Activated CD4-positive, alpha-beta T cell treated with anti-CD3 and anti-CD28 coated beads for 36 hours (primary cell): ENCODE results near the gene CD69. TPM values are rescaled to one million over a fixed set of nuclear protein-coding genes. Genes with fewer than 3 reads are reported as not detected.

Experiments used
- ATAC-seq: fragments of 200-7000 bp; cut with Tn5 transposase; one replicate; pipeline ENCODE4 v1.10.0; 2021; ENCODE audit warnings: mild to moderate bottlenecking, moderate library complexity
- CTCF ChIA-PET: fragments of 350-600 bp; sonication (Branson Sonifier 250); formaldehyde crosslinking; loops from one replicate; lab custom pipeline; 2021; ENCODE audit warnings: antibody characterized with exemption; lab: Charles Lee
- POLR2A ChIA-PET: fragments of 350-600 bp; sonication (Branson Sonifier 250); formaldehyde crosslinking; loops from one replicate; lab custom pipeline; 2021; ENCODE audit warnings: antibody characterized with exemption, inconsistent platforms; lab: Charles Lee
- DNase-seq: peaks from one replicate; pipeline ENCODE4 v3.0.0-alpha.2; 2020
- H3K27ac Mint-ChIP-seq: one replicate; pipeline ENCODE4 v1.8.0; 2021; ENCODE audit warnings: mixed read lengths
- H3K27me3 Mint-ChIP-seq: one replicate; pipeline ENCODE4 v1.8.0; 2021; ENCODE audit warnings: mixed read lengths
- H3K36me3 Mint-ChIP-seq: one replicate; pipeline ENCODE4 v1.8.0; 2021; ENCODE audit warnings: low read depth, mixed read lengths
- H3K4me1 Mint-ChIP-seq: one replicate; pipeline ENCODE4 v1.8.0; 2021; ENCODE audit warnings: mixed read lengths
- H3K4me3 Mint-ChIP-seq: one replicate; pipeline ENCODE4 v1.8.0; 2021; ENCODE audit warnings: mild to moderate bottlenecking, moderate library complexity, mixed read lengths
- H3K9me3 Mint-ChIP-seq: one replicate; pipeline ENCODE4 v1.8.0; 2021; ENCODE audit warnings: low read depth, mixed read lengths
- intact Hi-C, 2 experiments: fragments of 100-400 bp; cut with DNase I in 1 of 2; cut with micrococcal nuclease in 1 of 2; formaldehyde crosslinking; loops; one replicate each; pipeline versions ENCODE4 v1.14.2 to v1.15.1; 2022 to 2024; cut with DNase I, micrococcal nuclease
- total RNA-seq, 2 experiments: library from RNA; stranded (reverse); gene quantifications; one replicate each; pipeline ENCODE4 v1.2.3, GENCODE V29; 2021

Gene CD69
- total RNA-seq, 2 experiments from 2014 or later, result 97.9 to 127 TPM

- Mint-ChIP-seq H3K9me3 (no peaks in the 10 kb centered on the region), H3K27me3 (no peaks in the 10 kb centered on the region), H3K27ac (peak overlapping the region; percentile 92), H3K4me1 (peaks cover 58% of the 10 kb centered on the region), H3K36me3 (no peaks in the 10 kb centered on the region), H3K4me3 (peak overlapping the region; percentile 72)
- ChIA-PET POLR2A (interaction anchor here (1.1 to 6.2 kb wide), 2 partner anchors 38 to 125 kb away, joined by 9 to 191 read pairs; partner anchors contain the start of gene CD69), CTCF (interaction anchor here (0.9 to 10.7 kb wide), 9 partner anchors 15 to 148 kb away, joined by 3 to 804 read pairs (median 4); partner anchors contain the start of gene CD69)
- intact Hi-C loops, result loop anchor here (1.0 to 5.0 kb wide), 3 partner anchors 73 to 464 kb away; partner anchors contain the start of gene CLEC2B (in 1 of the 2)
- ATAC-seq, result peak; percentile 28
- DNase-seq, result no peak
Measured at GRCh38 chr12:9796346-9796745, 35.6 kb upstream of the CD69 start.

- peak overlapping the region; percentile 92 for H3K27ac Mint-ChIP-seq
- H3K4me3 Mint-ChIP-seq, result peak overlapping the region; percentile 72
- ChIA-PET CTCF (interaction anchor here (0.9 to 10.7 kb wide), 5 partner anchors 11 to 148 kb away, joined by 3 to 804 read pairs (median 4); partner anchors contain the start of gene CD69), POLR2A (interaction anchor here (1.2 to 6.2 kb wide), 3 partner anchors 28 to 44 kb away, joined by 3 to 191 read pairs (median 17); partner anchors contain the start of gene CD69)
- no peaks in the 10 kb centered on the region for H3K27me3 Mint-ChIP-seq
- H3K9me3 Mint-ChIP-seq, result no peaks in the 10 kb centered on the region
- peaks cover under 1% of the 10 kb centered on the region for H3K36me3 Mint-ChIP-seq
- DNase-seq (no peak), ATAC-seq (no peak)
- intact Hi-C loops, result loop anchor here (1.0 to 5.0 kb wide), 4 partner anchors 73 to 464 kb away; partner anchors contain the start of gene CLEC2B (in 1 of the 2)
- H3K4me1 Mint-ChIP-seq, result peaks cover 62% of the 10 kb centered on the region
Measured at GRCh38 chr12:9795945-9796344, 35.2 kb upstream of the CD69 start.

- DNase-seq, result no peak
- peak overlapping the region; percentile 92 for H3K27ac Mint-ChIP-seq
- POLR2A ChIA-PET, result interaction anchor here (0.7 to 6.2 kb wide), 12 partner anchors 12 to 147 kb away, joined by 3 to 191 read pairs (median 4); partner anchors contain the start of genes CD69 and CLEC2D
- H3K4me1 Mint-ChIP-seq, result peaks cover 66% of the 10 kb centered on the region
- H3K4me3 Mint-ChIP-seq, result peak overlapping the region; percentile 72
- ATAC-seq, result peak; percentile 54
- H3K27me3 Mint-ChIP-seq, result no peaks in the 10 kb centered on the region
- intact Hi-C loops, result loop anchor here (1.0 to 5.0 kb wide), 9 partner anchors 33 to 549 kb away; partner anchors contain the start of genes CLEC2B (in 1 of the 2) and CLEC2D (in 1 of the 2)
- peaks cover 5% of the 10 kb centered on the region for H3K36me3 Mint-ChIP-seq
- H3K9me3 Mint-ChIP-seq, result peaks cover 5% of the 10 kb centered on the region
- CTCF ChIA-PET, result interaction anchor here (0.6 to 10.7 kb wide), 6 partner anchors 16 to 134 kb away, joined by 3 to 804 read pairs (median 4); partner anchors contain the start of gene CD69
Measured at GRCh38 chr12:9794484-9795093, 33.9 kb upstream of the CD69 start.

- Mint-ChIP-seq H3K4me1 (peaks cover 69% of the 10 kb centered on the region), H3K27ac (peak overlapping the region; percentile 92), H3K27me3 (no peaks in the 10 kb centered on the region), H3K9me3 (peaks cover 5% of the 10 kb centered on the region), H3K36me3 (peaks cover 5% of the 10 kb centered on the region), H3K4me3 (peak overlapping the region; percentile 72)
- intact Hi-C loops, result loop anchor here (1.0 kb wide), 6 partner anchors 33 to 549 kb away; partner anchors contain the start of genes CLEC2B (in 1 of the 2) and CLEC2D (in 1 of the 2)
- ChIA-PET CTCF (interaction anchor here (1.1 to 10.7 kb wide), 4 partner anchors 17 to 133 kb away, joined by 3 to 804 read pairs (median 54); partner anchors contain the start of gene CD69), POLR2A (interaction anchor here (0.7 to 6.2 kb wide), 8 partner anchors 17 to 146 kb away, joined by 3 to 191 read pairs (median 10); partner anchors contain the start of genes CD69 and CLEC2D)
- DNase-seq (no peak), ATAC-seq (no peak)
Measured at GRCh38 chr12:9793779-9794395, 33.2 kb upstream of the CD69 start.

- ATAC-seq, result peak; percentile 18
- peak overlapping the region; percentile 92 for H3K27ac Mint-ChIP-seq
- DNase-seq, result no peak
- POLR2A ChIA-PET, result interaction anchor here (0.7 to 1.4 kb wide), 2 partner anchors 32 to 142 kb away, joined by 7 to 11 read pairs; partner anchors contain the start of gene CD69
- intact Hi-C loops, result no loop called here
- CTCF ChIA-PET, result interaction anchor here (0.6 to 1.4 kb wide), 4 partner anchors 15 to 41 kb away, joined by 3 to 4 read pairs (median 3); no protein-coding TSS in a partner anchor
- peaks cover 5% of the 10 kb centered on the region for H3K36me3 Mint-ChIP-seq
- peak overlapping the region; percentile 72 for H3K4me3 Mint-ChIP-seq
- H3K27me3 Mint-ChIP-seq, result no peaks in the 10 kb centered on the region
- peaks cover 5% of the 10 kb centered on the region for H3K9me3 Mint-ChIP-seq
- H3K4me1 Mint-ChIP-seq, result peaks cover 71% of the 10 kb centered on the region
Measured at GRCh38 chr12:9792961-9793617, 32.4 kb upstream of the CD69 start.

GRCh38 chr12:9792185-9792900 is 31.6 kb upstream of the CD69 start:
- CTCF ChIA-PET, result interaction anchor here (0.6 to 1.4 kb wide), 6 partner anchors 14 to 40 kb away, joined by 3 to 4 read pairs (median 3); no protein-coding TSS in a partner anchor
- peak overlapping the region; percentile 72 for H3K4me3 Mint-ChIP-seq
- ATAC-seq (no peak), DNase-seq (no peak)
- POLR2A ChIA-PET, result interaction anchor here (0.6 to 1.4 kb wide), 3 partner anchors 31 to 142 kb away, joined by 4 to 11 read pairs (median 7); partner anchors contain the start of gene CD69
- intact Hi-C loops, result no loop called here
- peaks cover 5% of the 10 kb centered on the region for H3K36me3 Mint-ChIP-seq
- H3K9me3 Mint-ChIP-seq, result peaks cover 5% of the 10 kb centered on the region
- no peaks in the 10 kb centered on the region for H3K27me3 Mint-ChIP-seq
- H3K4me1 Mint-ChIP-seq, result peaks cover 75% of the 10 kb centered on the region
- H3K27ac Mint-ChIP-seq, result peak overlapping the region; percentile 64

GRCh38 chr12:9786726-9787717 is 26.3 kb upstream of the CD69 start:
- peaks cover 45% of the 10 kb centered on the region for H3K4me1 Mint-ChIP-seq
- H3K4me3 Mint-ChIP-seq, result no peak overlapping the region
- ChIA-PET CTCF (interaction anchor here (0.8 to 1.0 kb wide), 3 partner anchors 9 to 27 kb away, joined by 3 to 4 read pairs (median 3); partner anchors contain the start of gene CD69), POLR2A (no interaction called here)
- ATAC-seq (no peak), DNase-seq (no peak)
- no peaks in the 10 kb centered on the region for H3K27me3 Mint-ChIP-seq
- H3K9me3 Mint-ChIP-seq, result peaks cover 8% of the 10 kb centered on the region
- intact Hi-C loops, result no loop called here
- H3K27ac Mint-ChIP-seq, result no peak overlapping the region
- H3K36me3 Mint-ChIP-seq, result peaks cover 8% of the 10 kb centered on the region

GRCh38 chr12:9784816-9785215 is 24.1 kb upstream of the CD69 start:
- no peak overlapping the region for H3K4me3 Mint-ChIP-seq
- H3K4me1 Mint-ChIP-seq, result peaks cover 50% of the 10 kb centered on the region
- ATAC-seq (no peak), DNase-seq (no peak)
- peaks cover 4% of the 10 kb centered on the region for H3K9me3 Mint-ChIP-seq
- H3K36me3 Mint-ChIP-seq, result peaks cover 3% of the 10 kb centered on the region
- CTCF ChIA-PET, result interaction anchor here (0.6 to 3.3 kb wide), 9 partner anchors 8 to 34 kb away, joined by 3 to 15 read pairs (median 4); no protein-coding TSS in a partner anchor
- no peak overlapping the region for H3K27ac Mint-ChIP-seq
- intact Hi-C loops, result no loop called here
- no peaks in the 10 kb centered on the region for H3K27me3 Mint-ChIP-seq
- POLR2A ChIA-PET, result no interaction called here

- H3K36me3 Mint-ChIP-seq, result peaks cover 3% of the 10 kb centered on the region
- DNase-seq (no peak), ATAC-seq (no peak)
- POLR2A ChIA-PET, result no interaction called here
- H3K4me3 Mint-ChIP-seq, result no peak overlapping the region
- CTCF ChIA-PET, result interaction anchor here (0.6 to 3.3 kb wide), 9 partner anchors 8 to 34 kb away, joined by 3 to 15 read pairs (median 4); no protein-coding TSS in a partner anchor
- H3K4me1 Mint-ChIP-seq, result peaks cover 54% of the 10 kb centered on the region
- peaks cover 3% of the 10 kb centered on the region for H3K9me3 Mint-ChIP-seq
- no peaks in the 10 kb centered on the region for H3K27me3 Mint-ChIP-seq
- H3K27ac Mint-ChIP-seq, result no peak overlapping the region
- intact Hi-C loops, result no loop called here
Measured at GRCh38 chr12:9784326-9784725, 23.6 kb upstream of the CD69 start.
